GM23248 (cell line): ENCODE measurements around the gene KRT24.

Source experiments
- EZH2 ChIP-seq: fragments of 200-600 bp; sonication (generic); IDR thresholded peaks from 2 replicates; pipeline ENCODE4 v1.6.1; 2018; ENCODE audit warnings: antibody characterized with exemption, mild to moderate bottlenecking; ENCODE audit not compliant: insufficient read depth, poor library complexity, severe bottlenecking
- EZH2phosphoT487 ChIP-seq: fragments of 200-600 bp; sonication (generic); IDR thresholded peaks from 2 replicates; pipeline ENCODE4 v1.6.1; 2018; ENCODE audit warnings: antibody characterized with exemption, moderate library complexity, mild to moderate bottlenecking, low read depth; ENCODE audit not compliant: insufficient read depth

DNA sequence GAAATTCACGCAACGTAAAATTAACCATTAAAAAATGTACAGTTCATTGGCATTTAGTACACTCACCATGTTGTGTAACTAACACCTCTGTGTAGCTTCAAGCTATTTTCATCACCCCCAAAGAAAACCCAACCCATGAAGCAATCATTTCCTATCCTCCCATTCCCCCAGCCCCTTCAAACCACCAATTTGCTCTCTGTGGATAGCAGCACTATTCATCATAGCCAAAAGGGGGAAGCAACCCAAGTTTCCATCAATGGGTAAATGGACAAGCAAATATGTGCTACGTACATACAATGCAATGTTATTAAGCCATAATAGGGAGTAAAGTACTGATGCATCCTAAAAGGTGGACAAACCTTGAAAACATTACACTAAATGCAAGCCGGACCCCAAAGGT, 27.6 kb downstream of the KRT24 start:
- TF ChIP-seq EZH2 (no peak), EZH2phosphoT487 (no peak)
